ENCODE results near the gene PLEKHM2. TPM values are rescaled to one million over a fixed set of nuclear protein-coding genes. Genes with fewer than 3 reads are reported as not detected.

The PLEKHM2 gene
- total and polyA plus RNA-seq, 2 of the 8 experiments (the other 6 are each of a cell fraction or from before 2014, with no cell fraction given): 38.3 to 47.6 TPM

DNA sequence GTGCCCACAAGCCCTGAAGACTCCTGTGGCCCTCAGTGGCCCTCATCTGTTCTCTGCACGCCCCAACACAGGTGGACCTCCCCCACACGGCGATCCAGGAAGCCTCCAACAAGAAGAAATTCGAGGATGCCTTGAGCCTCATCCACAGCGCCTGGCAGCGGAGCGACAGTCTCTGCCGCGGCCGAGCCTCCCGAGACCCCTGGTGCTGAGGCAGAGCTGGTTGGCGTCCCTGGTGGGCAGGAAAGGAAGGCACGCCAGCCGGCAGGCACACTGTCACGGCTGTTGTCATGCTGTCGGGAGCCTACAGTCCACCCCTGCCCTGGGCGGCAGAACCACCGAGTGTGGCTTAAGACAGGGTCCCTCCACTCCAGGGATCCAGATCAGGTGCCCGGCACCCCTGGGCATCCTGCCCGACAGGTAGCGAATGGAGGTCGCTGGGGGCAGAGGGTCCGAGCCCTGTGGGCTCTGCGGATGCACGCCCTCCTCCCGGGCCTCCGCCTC lies 49.7 kb downstream of the PLEKHM2 start:
- Histone ChIP-seq H2AK5ac (ENCODE audit: low read depth, low read length) (no peak overlapping the region), H3K14ac (ENCODE audit: insufficient read length) (no peak overlapping the region), H2BK15ac (ENCODE audit: low read length) (no peak overlapping the region), H4K20me1 (replicated peaks in 1 of 2; ENCODE audit: control insufficient read depth in 1 of 2, insufficient read depth in 2 of 2, low read length in 2 of 2) (peaks cover 4 to 9% of the 10 kb centered on the region in 2 experiments), H4K8ac (ENCODE audit: extremely low read depth, insufficient read depth, low read length) (no peak overlapping the region), H3K23me2 (ENCODE audit: low read depth, low read length) (no peaks in the 10 kb centered on the region), H3K9ac (replicated peaks in 1 of 4; ENCODE audit: extremely low read depth in 1 of 4, low read depth in 3 of 4, low read length in 3 of 4) (no peak overlapping the region), H3K79me2 (ENCODE audit: control insufficient read depth in 1 of 2, insufficient read depth in 2 of 2, low read length in 2 of 2) (no peaks in the 10 kb centered on the region), H3K9me3 (ENCODE audit: insufficient read depth in 2 of 2, low read depth in 1 of 2, low read length in 1 of 2) (no peaks in the 10 kb centered on the region), H3K4me3 (ENCODE audit: extremely low read depth in 1 of 4, insufficient read depth in 2 of 4, low read depth in 3 of 4, low read length in 4 of 4) (no peak overlapping the region), H2BK20ac (ENCODE audit: low read length) (no peak overlapping the region), H3K36me3 (ENCODE audit: control insufficient read depth in 2 of 4, insufficient read depth in 4 of 4, low read length in 3 of 4) (peaks cover 2 to 15% (median 3%) of the 10 kb centered on the region in 4 experiments; a peak in 6 of 8 replicates), H3K79me1 (ENCODE audit: low read depth, low read length) (no peaks in the 10 kb centered on the region), H3K56ac (replicated peaks; ENCODE audit: insufficient read length, low read depth, low read length) (no peak overlapping the region), H2BK5ac (ENCODE audit: low read depth, low read length) (no peak overlapping the region), H4K5ac (ENCODE audit: insufficient read length, low read depth, low read length) (no peak overlapping the region), H3K4ac (replicated peaks; ENCODE audit: insufficient read length, low read depth, low read length) (no peak overlapping the region), H2BK12ac (ENCODE audit: low read depth, low read length) (no peak overlapping the region), H2BK120ac (replicated peaks; ENCODE audit: low read depth, low read length) (no peak overlapping the region), H3K18ac (ENCODE audit: extremely low read depth, low read length) (no peak overlapping the region), H2AFZ (ENCODE audit: low read length) (no peak overlapping the region), H3K23ac (ENCODE audit: insufficient read length) (no peak overlapping the region), H3K27ac (ENCODE audit: low read depth, low read length) (no peak overlapping the region), H3K27me3 (replicated peaks in 1 of 4; ENCODE audit: control insufficient read depth in 3 of 4, extremely low read depth in 1 of 4, insufficient read depth in 3 of 4, low read length in 3 of 4) (no peaks in the 10 kb centered on the region), H3K4me1 (replicated peaks in 1 of 4; ENCODE audit: control insufficient read depth in 3 of 4, insufficient read depth in 4 of 4, low read length in 3 of 4) (peaks cover 0 to 11% (median 4%) of the 10 kb centered on the region in 4 experiments; a peak in 4 of 7 replicates), H4K91ac (replicated peaks; ENCODE audit: insufficient read length, low read length) (no peak overlapping the region), H3K4me2 (ENCODE audit: insufficient read depth in 1 of 2, low read depth in 2 of 2, low read length in 2 of 2) (no peak overlapping the region)
- ChIA-PET CTCF (ENCODE audit: partially characterized antibody) (interaction anchor here (0.6 to 5.4 kb wide), 4 partner anchors 7 to 82 kb away, joined by 3 to 35 read pairs (median 3); partner anchors contain the start of gene TMEM82), POLR2A (ENCODE audit: partially characterized antibody) (no interaction called here)
- DNase-seq (ENCODE audit: low read depth in 1 of 2, low spot score in 2 of 2) (no peak), FAIRE-seq (no peak)
- WGBS, 2 experiments (ENCODE audit: extremely low coverage in 1 of 2, insufficient coverage in 1 of 2, insufficient read length in 1 of 2, insufficient replicate concordance in 2 of 2, low coverage in 1 of 2, low lambda C conversion rate in 2 of 2, missing lambda C conversion rate in 1 of 2): 95% methylated on average over 15 of the region's 27 CpGs; no CpG with 5 or more reads in 1 of the 2 experiments
- TF ChIP-seq KDM1A (IDR thresholded peaks at IDR 0.05; ENCODE audit: borderline replicate concordance, low read length) (no peak), TAF1 (IDR thresholded peaks at IDR 0.05; ENCODE audit: low read depth, low read length) (no peak), TEAD4 (IDR thresholded peaks at IDR 0.05; ENCODE audit: low read depth, low read length) (no peak), RFX5 (IDR thresholded peaks at IDR 0.05; ENCODE audit: borderline replicate concordance, low read depth, low read length) (no peak), KDM4A (IDR thresholded peaks at IDR 0.05; ENCODE audit: low read depth, low read length, severe bottlenecking) (no peak), YY1 (IDR thresholded peaks at IDR 0.05; ENCODE audit: low read depth, low read length) (no peak), NANOG (IDR thresholded peaks at IDR 0.05; ENCODE audit: insufficient read depth, low read depth, low read length, poor library complexity, severe bottlenecking) (no peak), SP1 (IDR thresholded peaks at IDR 0.05; ENCODE audit: low read depth, low read length) (no peak)

Data from H1 (cell line).